ENCODE results near the gene DBNDD1.
"Not testable (repeated sequence)": the region's sequence is repeated elsewhere in the genome, so short reads cannot be mapped to it uniquely, and the experiment has no call there.

The DBNDD1 gene

DNA sequence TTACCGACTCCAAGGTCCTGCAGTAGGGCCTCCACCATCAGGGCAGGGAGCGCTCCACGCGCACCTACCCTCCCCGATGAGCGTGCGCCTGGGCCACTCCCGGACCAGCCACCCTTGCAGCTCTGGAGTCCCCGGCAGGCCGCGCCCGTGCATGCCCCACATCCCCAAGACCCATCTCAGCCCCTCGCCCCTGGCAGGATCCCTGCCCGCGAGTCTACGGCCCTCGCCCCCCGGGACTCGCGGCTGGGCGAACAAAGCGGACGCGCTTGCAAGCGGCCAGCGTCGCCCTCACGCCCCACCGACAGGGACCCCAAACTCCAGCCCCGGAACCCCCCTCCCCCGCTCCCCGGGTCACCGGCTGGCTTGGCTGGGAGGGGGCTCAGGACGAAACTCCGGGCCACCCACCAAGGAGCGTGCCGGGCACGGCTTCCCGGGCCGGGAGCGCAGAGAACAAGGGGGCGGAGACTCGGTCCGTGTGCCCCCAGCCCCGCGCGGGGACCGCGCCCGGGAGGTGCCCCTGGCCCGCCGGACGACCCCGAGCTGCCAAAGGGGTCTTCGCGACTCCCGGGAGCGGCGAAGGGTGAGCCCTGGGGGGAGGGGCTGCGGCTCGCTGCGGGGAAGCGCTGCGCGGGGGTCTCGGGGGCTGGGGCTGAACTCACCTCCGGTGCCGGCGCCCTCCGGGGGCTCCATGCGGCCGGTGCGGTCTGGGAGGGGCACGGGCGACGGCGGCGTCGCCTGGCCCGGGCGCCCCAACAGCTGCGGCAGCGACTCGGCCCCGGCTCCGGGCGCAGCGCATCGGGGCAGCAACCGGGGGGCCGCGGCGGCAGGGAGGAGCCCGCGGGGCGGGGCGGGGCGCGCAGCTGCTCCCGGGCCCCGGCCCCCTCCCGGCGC is at the start of gene DBNDD1:
TSS of gene DBNDD1 (minus strand) at position 805 of the 891 bp plus-strand sequence. CDS start at position 690, 115 bp downstream.
- no peak for DNase-seq

DNA sequence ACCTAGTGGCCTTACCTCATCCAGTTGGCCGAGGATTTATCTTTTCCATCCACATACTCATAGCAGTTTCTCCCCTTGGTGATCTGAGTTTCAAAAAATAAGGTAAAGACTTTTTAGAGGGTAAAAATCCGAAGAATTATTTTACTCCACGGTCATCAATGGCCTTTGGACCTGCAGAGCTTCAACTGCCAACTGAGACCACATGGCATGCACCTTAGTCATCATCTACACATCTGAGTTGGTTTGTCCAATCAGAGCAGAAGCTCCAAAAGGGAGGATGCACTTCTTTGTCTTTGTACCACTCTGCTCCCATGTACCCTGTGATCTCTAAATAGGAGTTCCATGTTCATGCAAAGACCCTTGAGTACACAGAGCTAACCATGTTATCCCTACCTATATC is 42.2 kb upstream of the DBNDD1 start:
- no peak for DNase-seq

DNA sequence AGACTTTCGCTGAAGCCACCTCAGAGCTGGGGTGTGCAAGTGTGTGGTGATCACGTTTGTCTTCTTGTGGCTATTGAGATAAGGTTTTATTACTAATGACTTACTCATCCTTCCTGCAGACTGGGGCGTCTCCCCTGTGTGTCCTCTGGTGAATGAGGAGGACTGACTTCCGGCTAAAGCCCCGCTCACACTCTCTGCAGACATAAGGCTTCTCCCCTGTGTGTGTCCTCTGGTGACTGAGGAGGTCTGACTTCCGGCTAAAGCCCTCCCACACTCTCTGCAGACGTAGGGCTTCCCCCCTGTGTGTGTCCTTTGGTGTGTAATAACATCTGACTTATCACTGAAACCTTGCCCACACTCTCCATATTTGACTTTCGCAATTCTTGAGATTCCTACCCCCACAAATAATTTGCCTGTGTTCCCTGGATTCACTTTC is 38.5 kb upstream of the DBNDD1 start:
- DNase-seq = no peak

- not testable (repeated sequence) for DNase-seq
Observed at GRCh38 chr16:90056521-90056920, 37.3 kb upstream of the DBNDD1 start.

DNA sequence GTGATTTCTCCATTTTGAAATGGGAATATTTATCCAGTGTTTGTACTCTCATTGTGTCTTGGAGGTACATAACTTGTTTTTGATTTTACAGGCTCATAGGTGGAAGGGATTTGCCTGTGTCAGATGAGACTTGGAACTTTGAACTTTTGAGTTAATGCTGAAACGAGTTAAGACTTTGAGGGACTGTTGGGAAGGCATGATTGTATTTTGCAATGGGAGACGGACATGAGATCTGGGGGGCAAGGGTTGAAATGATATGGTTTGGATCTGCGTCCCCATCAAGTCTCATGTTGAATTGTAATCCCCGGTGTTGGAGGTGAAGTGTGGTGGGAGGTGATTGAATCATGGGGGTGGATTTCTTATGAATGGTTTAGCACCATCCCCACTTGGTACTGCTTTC is 36.1 kb upstream of the DBNDD1 start:
- DNase-seq = no peak

GRCh38 chr16:90054554-90054953 is 35.3 kb upstream of the DBNDD1 start:
- no peak for DNase-seq

DNA sequence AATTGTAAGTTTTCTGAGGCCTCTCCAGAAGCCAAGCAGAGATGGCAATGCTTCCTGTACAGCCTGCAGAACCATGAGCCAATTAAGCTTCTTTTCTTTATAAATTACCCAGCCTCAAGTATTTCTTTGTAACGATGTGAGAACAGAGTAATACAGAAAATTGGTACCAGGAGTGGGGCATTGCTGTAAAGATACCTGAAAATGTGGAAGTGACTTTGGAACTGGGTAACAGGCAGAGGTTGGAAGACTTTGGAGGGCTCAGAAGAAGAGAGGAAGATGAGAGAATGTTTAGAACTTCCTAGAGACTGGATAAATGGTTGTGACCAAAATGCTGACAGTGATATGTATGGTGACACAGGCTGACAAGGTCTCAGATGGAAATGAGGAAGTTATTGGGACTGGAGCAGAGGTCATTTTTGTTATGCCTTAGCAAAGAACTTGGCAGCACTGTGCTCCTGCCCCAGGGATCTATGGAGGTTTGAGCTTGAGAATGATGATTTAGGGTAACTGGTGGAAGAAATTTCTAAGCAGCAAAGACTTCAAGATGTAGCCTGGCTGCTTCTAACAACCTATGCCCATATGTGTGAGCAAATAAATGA is 34.7 kb upstream of the DBNDD1 start:
- no peak for DNase-seq

DNA sequence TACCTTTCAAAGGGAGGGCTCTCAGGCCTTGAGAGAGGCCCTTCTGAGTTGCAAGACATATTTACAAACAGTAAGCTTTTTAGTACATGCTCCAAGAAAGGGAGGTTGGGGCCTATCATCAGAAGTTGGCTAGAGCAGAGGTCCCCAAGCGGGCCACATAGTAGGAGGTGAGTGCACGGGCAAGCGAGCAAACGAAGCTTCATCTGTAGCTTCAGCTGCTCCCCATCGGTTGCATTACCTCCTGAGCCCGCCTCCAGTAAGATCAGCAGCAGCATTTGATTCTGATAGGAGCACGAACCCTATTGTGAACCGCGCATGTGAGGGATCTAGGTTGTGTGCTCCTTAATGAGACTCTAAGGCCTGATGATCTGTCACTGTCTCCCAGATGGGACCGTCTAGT is 31.7 kb upstream of the DBNDD1 start:
- no peak for DNase-seq

- DNase-seq = no peak
Observed at GRCh38 chr16:90048737-90049330, 29.6 kb upstream of the DBNDD1 start.

- no peak for DNase-seq
Observed at GRCh38 chr16:90048347-90048722, 29.1 kb upstream of the DBNDD1 start.

- no peak for DNase-seq
Observed at GRCh38 chr16:90047714-90048346, 28.6 kb upstream of the DBNDD1 start.

DNA sequence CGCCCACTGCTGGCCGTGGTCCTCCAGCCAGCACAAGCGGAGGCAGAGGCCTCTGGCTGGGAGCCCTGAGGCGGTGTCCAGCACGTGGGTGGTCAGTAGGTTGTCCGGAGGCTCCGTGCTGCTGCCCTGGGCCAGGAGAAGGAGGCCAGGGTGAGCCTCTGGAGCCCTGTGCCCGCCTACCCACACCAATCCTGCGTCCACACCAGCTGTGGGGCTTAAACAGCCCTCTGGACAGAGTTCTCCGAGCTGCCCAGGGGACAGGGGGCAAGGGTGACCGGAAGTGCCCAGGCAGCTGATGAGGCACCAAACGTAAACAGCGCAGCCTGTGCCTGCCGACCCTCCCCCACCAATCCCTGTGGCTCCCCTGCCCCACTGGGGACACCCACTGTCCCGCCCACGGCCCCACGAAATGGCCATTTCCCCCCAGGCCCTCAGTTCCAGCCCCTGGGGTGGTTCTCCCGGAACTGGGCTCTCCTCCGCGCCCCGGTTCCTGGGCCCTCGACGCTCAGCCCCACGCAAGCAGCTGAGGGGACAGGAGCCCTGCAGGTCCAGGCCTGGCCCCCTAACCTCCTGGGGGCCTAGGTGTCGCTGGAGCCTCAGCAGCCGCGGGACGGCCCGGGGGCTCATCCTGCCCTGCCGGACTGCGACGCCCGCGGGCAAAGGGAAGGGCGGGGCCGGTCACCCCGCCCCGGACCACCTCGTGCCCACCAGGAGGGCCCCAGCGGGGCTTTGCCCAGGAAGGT is 27.9 kb upstream of the DBNDD1 start:
- no peak for DNase-seq

- no peak for DNase-seq
Observed at GRCh38 chr16:90046122-90046970, 27.1 kb upstream of the DBNDD1 start.

GRCh38 chr16:90044111-90044551 is 24.9 kb upstream of the DBNDD1 start:
- no peak for DNase-seq

GRCh38 chr16:90043526-90043925 is 24.3 kb upstream of the DBNDD1 start:
- DNase-seq = no peak

GRCh38 chr16:90042946-90043514 is 23.8 kb upstream of the DBNDD1 start:
- no peak for DNase-seq

GRCh38 chr16:90041896-90042473 is 22.7 kb upstream of the DBNDD1 start:
- DNase-seq = no peak

- DNase-seq = no peak
Observed at GRCh38 chr16:90040152-90041023, 21.1 kb upstream of the DBNDD1 start.

DNA sequence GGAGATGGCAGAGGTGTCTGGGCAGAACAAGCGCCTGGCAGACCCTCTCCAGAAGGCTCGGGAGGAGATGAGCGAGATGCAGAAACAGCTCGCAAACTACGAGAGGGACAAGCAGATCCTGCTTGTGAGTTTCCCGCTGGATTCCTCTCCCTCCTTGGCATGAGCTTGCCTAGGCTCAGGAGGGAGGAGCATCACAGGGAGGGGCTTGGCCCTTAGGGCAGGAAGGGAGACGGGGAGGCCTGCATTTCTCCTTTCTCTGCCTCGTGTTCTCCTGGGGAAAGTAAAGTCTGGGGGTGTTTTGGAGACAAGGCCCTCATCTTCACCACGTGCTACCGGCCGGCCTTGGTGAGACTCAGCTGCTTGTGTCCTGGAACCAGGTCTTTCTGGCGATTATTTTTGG is 18.0 kb upstream of the DBNDD1 start:
- DNase-seq = no peak

DNA sequence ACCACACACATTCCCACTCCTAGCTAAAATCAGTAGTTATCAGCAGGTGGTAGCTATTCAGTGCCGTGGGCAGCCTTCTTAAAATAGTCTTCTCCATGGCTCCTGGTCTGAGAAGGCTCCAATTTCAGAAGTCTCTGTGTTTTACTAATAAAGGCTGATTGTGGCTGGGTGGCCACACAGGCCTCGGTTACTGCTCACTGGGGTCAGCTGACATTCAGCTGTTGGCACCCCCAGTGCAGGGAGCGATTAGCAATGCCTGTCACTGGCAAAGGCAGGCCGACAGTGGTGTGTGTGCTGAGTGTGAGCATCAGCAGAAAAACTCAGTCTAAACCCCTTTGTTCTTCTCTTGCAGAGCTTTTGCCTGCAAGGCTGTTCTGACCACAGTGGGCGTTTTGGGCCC is 16.6 kb upstream of the DBNDD1 start:
- DNase-seq = no peak
